Measurements from ENCODE around the gene GPANK1. TPM values are rescaled to one million over a fixed set of nuclear protein-coding genes. Genes with fewer than 3 reads are reported as not detected.

Gene GPANK1
- total and polyA plus RNA-seq, 9 of the 15 experiments (the other 6 are each of a cell fraction or from before 2014, with no cell fraction given), result 32.2 to 111 (median 46.3) TPM

- TF ChIP-seq, protein P1, sequence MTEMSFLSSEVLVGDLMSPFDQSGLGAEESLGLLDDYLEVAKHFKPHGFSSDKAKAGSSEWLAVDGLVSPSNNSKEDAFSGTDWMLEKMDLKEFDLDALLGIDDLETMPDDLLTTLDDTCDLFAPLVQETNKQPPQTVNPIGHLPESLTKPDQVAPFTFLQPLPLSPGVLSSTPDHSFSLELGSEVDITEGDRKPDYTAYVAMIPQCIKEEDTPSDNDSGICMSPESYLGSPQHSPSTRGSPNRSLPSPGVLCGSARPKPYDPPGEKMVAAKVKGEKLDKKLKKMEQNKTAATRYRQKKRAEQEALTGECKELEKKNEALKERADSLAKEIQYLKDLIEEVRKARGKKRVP (CRISPR knock-in tag; IDR thresholded peaks at IDR 0.05), result peak; percentile 39; the same call in 1 of the 2 replicates
- TF ChIP-seq OTX1 (CRISPR knock-in tag; IDR thresholded peaks at IDR 0.05), result peak; percentile 85
- TF ChIP-seq PRMT5 (CRISPR knock-in tag; IDR thresholded peaks at IDR 0.05), result no peak
- TF ChIP-seq, protein P2, sequence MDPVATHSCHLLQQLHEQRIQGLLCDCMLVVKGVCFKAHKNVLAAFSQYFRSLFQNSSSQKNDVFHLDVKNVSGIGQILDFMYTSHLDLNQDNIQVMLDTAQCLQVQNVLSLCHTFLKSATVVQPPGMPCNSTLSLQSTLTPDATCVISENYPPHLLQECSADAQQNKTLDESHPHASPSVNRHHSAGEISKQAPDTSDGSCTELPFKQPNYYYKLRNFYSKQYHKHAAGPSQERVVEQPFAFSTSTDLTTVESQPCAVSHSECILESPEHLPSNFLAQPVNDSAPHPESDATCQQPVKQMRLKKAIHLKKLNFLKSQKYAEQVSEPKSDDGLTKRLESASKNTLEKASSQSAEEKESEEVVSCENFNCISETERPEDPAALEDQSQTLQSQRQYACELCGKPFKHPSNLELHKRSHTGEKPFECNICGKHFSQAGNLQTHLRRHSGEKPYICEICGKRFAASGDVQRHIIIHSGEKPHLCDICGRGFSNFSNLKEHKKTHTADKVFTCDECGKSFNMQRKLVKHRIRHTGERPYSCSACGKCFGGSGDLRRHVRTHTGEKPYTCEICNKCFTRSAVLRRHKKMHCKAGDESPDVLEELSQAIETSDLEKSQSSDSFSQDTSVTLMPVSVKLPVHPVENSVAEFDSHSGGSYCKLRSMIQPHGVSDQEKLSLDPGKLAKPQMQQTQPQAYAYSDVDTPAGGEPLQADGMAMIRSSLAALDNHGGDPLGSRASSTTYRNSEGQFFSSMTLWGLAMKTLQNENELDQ (CRISPR knock-in tag; IDR thresholded peaks at IDR 0.05; ENCODE audit: borderline replicate concordance), result peak; percentile 82; the same call in 1 of the 2 replicates
- TF ChIP-seq REST (IDR thresholded peaks at IDR 0.05; ENCODE audit: borderline replicate concordance), result no peak
- peak; percentile 75; the same call in 1 of the 2 replicates for TF ChIP-seq REST (CRISPR knock-in tag; IDR thresholded peaks at IDR 0.05; ENCODE audit: low read depth)
- TF ChIP-seq, protein P3, sequence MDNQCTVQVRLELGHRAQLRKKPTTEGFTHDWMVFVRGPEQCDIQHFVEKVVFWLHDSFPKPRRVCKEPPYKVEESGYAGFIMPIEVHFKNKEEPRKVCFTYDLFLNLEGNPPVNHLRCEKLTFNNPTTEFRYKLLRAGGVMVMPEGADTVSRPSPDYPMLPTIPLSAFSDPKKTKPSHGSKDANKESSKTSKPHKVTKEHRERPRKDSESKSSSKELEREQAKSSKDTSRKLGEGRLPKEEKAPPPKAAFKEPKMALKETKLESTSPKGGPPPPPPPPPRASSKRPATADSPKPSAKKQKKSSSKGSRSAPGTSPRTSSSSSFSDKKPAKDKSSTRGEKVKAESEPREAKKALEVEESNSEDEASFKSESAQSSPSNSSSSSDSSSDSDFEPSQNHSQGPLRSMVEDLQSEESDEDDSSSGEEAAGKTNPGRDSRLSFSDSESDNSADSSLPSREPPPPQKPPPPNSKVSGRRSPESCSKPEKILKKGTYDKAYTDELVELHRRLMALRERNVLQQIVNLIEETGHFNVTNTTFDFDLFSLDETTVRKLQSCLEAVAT (IDR thresholded peaks at IDR 0.05), result peak in 1 of 2 experiments; percentile 71; a peak in 1 of 4 replicates
- TF ChIP-seq RNF2 (IDR thresholded peaks at IDR 0.05), result no peak
- peak; percentile 87 for TF ChIP-seq FIP1L1 (IDR thresholded peaks at IDR 0.05; ENCODE audit: low read depth, low read length, poor library complexity, severe bottlenecking)
- no peak for TF ChIP-seq KAT8 (IDR thresholded peaks at IDR 0.05; ENCODE audit: low read depth)
- no peak for TF ChIP-seq SNRNP70 (optimal IDR thresholded peaks at IDR 0.05; ENCODE audit: low read depth, low read length)
- no peak for TF ChIP-seq ZZZ3 (IDR thresholded peaks at IDR 0.05)
- TF ChIP-seq SRF (CRISPR knock-in tag; IDR thresholded peaks at IDR 0.05), result peak; percentile 70 to 97
- TF ChIP-seq PURB (CRISPR knock-in tag; IDR thresholded peaks at IDR 0.05; ENCODE audit: low read depth), result no peak
Observed at GRCh38 chr6:31665501-31666336, 922 bp upstream of the GPANK1 start, which contains the start of gene CSNK2B (continued).
